Measurements from ENCODE around the gene APOBEC3G.

APOBEC3G gene

DNA sequence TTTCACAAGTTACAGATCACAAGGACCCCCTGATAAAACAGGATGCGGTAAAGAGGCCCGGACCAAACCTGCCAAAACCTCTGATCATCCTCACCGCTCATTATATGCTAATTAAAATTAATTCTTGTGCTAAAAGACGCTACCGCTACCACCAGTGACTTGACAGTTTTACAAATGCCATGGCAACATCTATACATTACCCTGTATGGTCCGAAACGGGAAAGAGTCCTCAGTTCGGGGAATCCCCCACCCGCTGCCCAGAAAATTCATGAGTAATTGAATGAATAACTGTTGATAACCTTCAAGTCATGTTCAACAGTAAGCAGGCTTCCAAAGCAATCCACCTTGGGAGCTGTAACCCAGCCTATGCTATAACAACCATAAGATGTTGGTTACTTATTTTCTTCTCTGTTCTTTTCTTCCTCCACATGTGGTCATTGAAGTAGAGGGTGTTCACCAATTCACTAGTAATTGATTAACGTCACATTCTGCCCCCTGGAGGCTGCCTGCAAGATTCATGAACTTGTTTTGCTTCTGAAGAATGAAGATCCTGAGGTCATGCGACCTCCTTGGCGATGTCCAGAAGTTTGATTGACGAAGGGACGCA, 40.6 kb downstream of the APOBEC3G start:
- TF ChIP-seq TCF4 (CRISPR knock-in tag; IDR thresholded peaks at IDR 0.05; ENCODE audit: borderline replicate concordance), result no peak
- no peak for TF ChIP-seq ZC3H10 (CRISPR knock-in tag; IDR thresholded peaks at IDR 0.05)
- TF ChIP-seq ZFP3 (CRISPR knock-in tag; IDR thresholded peaks at IDR 0.05), result no peak
- TF ChIP-seq GLIS3 (CRISPR knock-in tag; IDR thresholded peaks at IDR 0.05), result no peak
- no peak for TF ChIP-seq ESRRG (CRISPR knock-in tag; IDR thresholded peaks at IDR 0.05)
- no peak for TF ChIP-seq ARNTL (CRISPR knock-in tag; IDR thresholded peaks at IDR 0.05; ENCODE audit: borderline replicate concordance, low read depth)
- no peak for TF ChIP-seq SNAI2 (CRISPR knock-in tag; IDR thresholded peaks at IDR 0.05)
- TF ChIP-seq OSR1 (CRISPR knock-in tag; IDR thresholded peaks at IDR 0.05), result no peak
- no peak for TF ChIP-seq RARB (CRISPR knock-in tag; IDR thresholded peaks at IDR 0.05)
- no peak for ATAC-seq

DNA sequence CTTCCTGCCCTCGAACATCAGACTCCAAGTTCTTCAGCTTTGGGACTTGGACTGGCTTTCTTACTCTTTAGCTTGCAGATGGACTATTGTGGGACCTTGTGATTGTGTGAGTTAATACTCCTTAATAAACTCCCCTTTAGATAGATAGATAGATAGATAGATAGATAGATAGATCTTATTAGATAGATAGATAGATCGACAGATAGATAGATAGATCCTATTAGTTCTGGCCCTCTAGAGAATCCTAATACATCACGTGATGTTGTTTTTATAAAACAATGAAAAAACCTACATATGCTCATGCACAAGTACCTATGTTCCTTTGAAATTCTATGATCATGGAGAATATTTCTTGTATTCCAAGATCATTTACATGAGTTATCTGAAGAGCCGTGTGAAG, 43.9 kb downstream of the APOBEC3G start:
- ATAC-seq, result no peak
- TF ChIP-seq ZNF70 (CRISPR knock-in tag; IDR thresholded peaks at IDR 0.05) (no peak), ZNF8 (CRISPR knock-in tag; IDR thresholded peaks at IDR 0.05) (no peak), PPARA (CRISPR knock-in tag; IDR thresholded peaks at IDR 0.05; ENCODE audit: borderline replicate concordance) (no peak), BACH2 (CRISPR knock-in tag; IDR thresholded peaks at IDR 0.05; ENCODE audit: borderline replicate concordance) (no peak), SNAI2 (CRISPR knock-in tag; IDR thresholded peaks at IDR 0.05) (no peak), GLIS3 (CRISPR knock-in tag; IDR thresholded peaks at IDR 0.05) (no peak), ARNTL (CRISPR knock-in tag; IDR thresholded peaks at IDR 0.05; ENCODE audit: borderline replicate concordance, low read depth) (no peak), ZC3H10 (CRISPR knock-in tag; IDR thresholded peaks at IDR 0.05) (no peak)

DNA sequence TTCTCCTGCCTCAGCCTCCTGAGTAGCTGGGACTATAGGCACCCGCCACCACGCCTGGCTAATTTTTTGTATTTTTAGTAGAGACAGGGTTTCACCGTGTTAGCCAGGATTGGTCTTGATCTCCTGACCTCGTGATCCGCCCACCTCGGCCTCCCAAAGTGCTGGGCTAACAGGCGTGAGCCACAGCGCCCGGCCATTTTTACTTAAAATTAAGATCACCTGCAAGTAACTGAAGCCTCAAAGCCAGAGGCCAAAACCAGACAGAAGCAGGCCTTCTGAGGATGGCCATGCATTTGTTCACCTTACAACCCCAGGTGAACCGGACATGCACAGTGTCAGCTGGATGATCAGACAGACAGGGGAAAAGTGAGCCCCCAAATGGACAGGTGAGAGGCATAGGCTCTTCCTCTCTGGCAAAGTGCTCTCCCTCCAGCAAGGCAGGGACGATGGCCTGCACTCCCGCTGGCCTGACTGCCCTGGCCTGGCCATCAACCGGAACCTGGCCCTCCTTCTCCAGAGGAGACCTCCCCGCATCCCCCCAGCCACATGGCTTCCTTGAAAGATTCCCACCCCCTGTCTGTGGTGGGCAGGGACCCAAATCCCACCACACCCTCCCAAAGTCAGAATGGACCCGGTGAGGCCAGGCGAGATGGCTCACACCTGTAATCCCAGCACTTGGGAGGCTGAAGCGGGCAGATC, 45.8 kb downstream of the APOBEC3G start:
- ATAC-seq, result no peak
- TF ChIP-seq CSDC2 (CRISPR knock-in tag; IDR thresholded peaks at IDR 0.05) (no peak), ZC3H10 (CRISPR knock-in tag; IDR thresholded peaks at IDR 0.05) (no peak), ZNF8 (CRISPR knock-in tag; IDR thresholded peaks at IDR 0.05) (no peak), ZNF565 (CRISPR knock-in tag; conservative IDR thresholded peaks at IDR 0.05; ENCODE audit: low read depth) (no peak), ZFP30 (CRISPR knock-in tag; IDR thresholded peaks at IDR 0.05) (no peak), ZFP3 (CRISPR knock-in tag; IDR thresholded peaks at IDR 0.05) (no peak), ESRRG (CRISPR knock-in tag; IDR thresholded peaks at IDR 0.05) (no peak), PPARA (CRISPR knock-in tag; IDR thresholded peaks at IDR 0.05; ENCODE audit: borderline replicate concordance) (no peak), BACH2 (CRISPR knock-in tag; IDR thresholded peaks at IDR 0.05; ENCODE audit: borderline replicate concordance) (no peak), GLIS3 (CRISPR knock-in tag; IDR thresholded peaks at IDR 0.05) (no peak), ARNTL (CRISPR knock-in tag; IDR thresholded peaks at IDR 0.05; ENCODE audit: borderline replicate concordance, low read depth) (no peak), RARB (CRISPR knock-in tag; IDR thresholded peaks at IDR 0.05) (no peak), CSRNP3 (CRISPR knock-in tag; IDR thresholded peaks at IDR 0.05) (no peak), CREB5 (CRISPR knock-in tag; IDR thresholded peaks at IDR 0.05; ENCODE audit: low read depth) (no peak)

DNA sequence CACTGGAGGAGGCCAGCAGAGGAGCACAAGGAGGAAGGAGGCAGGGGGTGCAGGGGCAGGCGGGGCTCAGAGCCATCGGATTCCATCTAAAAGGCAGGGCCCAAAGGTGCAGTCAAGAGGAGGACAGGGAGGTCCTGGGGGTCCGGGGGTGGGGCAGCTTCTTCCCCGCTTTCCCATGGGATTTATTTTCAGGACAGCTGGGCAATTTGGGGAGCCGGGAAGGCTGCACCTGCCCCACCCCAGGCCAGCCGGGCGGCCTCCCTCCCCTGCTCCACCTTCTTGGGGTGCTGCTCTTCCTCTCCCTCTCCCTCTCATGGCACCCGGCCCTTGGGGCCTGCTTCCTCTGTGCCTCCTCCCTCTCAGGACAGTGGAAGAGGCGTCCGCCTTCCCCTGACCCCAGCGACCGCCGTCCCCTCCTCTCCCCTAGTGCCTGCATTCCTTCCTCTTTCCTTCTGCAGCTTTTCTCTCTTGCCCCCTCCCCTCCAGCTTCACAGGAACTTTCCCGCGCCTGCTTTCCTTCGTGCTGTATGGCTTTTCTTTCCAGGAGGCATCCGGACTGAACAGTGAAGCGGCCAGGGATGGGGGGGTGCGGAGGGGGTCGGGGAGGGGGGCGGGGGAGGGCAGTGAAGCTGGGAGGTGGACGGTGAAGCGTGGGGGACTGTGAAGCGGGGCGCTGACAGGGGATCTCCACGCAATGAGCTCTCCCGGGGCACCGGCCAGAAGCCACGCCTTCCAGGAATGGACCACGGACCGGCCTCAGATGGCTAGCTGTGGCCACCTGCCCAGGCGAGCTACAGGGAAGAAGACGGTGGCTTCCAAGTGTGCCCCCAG, 46.9 kb downstream of the APOBEC3G start:
- TF ChIP-seq, protein P1, sequence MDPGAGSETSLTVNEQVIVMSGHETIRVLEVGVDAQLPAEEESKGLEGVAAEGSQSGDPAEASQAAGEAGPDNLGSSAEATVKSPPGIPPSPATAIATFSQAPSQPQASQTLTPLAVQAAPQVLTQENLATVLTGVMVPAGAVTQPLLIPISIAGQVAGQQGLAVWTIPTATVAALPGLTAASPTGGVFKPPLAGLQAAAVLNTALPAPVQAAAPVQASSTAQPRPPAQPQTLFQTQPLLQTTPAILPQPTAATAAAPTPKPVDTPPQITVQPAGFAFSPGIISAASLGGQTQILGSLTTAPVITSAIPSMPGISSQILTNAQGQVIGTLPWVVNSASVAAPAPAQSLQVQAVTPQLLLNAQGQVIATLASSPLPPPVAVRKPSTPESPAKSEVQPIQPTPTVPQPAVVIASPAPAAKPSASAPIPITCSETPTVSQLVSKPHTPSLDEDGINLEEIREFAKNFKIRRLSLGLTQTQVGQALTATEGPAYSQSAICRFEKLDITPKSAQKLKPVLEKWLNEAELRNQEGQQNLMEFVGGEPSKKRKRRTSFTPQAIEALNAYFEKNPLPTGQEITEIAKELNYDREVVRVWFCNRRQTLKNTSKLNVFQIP (CRISPR knock-in tag; IDR thresholded peaks at IDR 0.05; ENCODE audit: borderline replicate concordance, low read depth), result no peak
- no peak for TF ChIP-seq BACH2 (CRISPR knock-in tag; IDR thresholded peaks at IDR 0.05; ENCODE audit: borderline replicate concordance)
- no peak for TF ChIP-seq ZNF70 (CRISPR knock-in tag; IDR thresholded peaks at IDR 0.05)
- no peak for TF ChIP-seq OSR1 (CRISPR knock-in tag; IDR thresholded peaks at IDR 0.05)
- no peak for TF ChIP-seq ZFP3 (CRISPR knock-in tag; IDR thresholded peaks at IDR 0.05)
- no peak for TF ChIP-seq RARB (CRISPR knock-in tag; IDR thresholded peaks at IDR 0.05)
- no peak for TF ChIP-seq ARNTL (CRISPR knock-in tag; IDR thresholded peaks at IDR 0.05; ENCODE audit: borderline replicate concordance, low read depth)
- no peak for TF ChIP-seq ZC3H10 (CRISPR knock-in tag; IDR thresholded peaks at IDR 0.05)
- no peak for TF ChIP-seq ISL1 (CRISPR knock-in tag; IDR thresholded peaks at IDR 0.05)
- no peak for TF ChIP-seq CSDC2 (CRISPR knock-in tag; IDR thresholded peaks at IDR 0.05)
- TF ChIP-seq TSHZ2 (CRISPR knock-in tag; IDR thresholded peaks at IDR 0.05), result no peak
- TF ChIP-seq ZFP30 (CRISPR knock-in tag; IDR thresholded peaks at IDR 0.05), result no peak
- ATAC-seq, result no peak

Measured in SK-N-SH treated with all-trans-retinoic acid at 6 μM for 48 hours (cell line).